HepG2 (cell line): ENCODE measurements around the gene ZNF740. TPM values are rescaled to one million over a fixed set of nuclear protein-coding genes. Genes with fewer than 3 reads are reported as not detected.
A peak's percentile ranks its signal among the peaks of the same experiment; 100 is the strongest.

Experiments
- AHR ChIP-seq: IDR thresholded peaks from 2 replicates; pipeline ENCODE4 v1.6.1; 2018; ENCODE audit warnings: missing genetic modification reagents, missing compliant biosample characterization
- ATF1 ChIP-seq: IDR thresholded peaks from 2 replicates; pipeline ENCODE4 v1.6.1; 2016; ENCODE audit warnings: mild to moderate bottlenecking, control low read depth
- ATM ChIP-seq: fragments of 450-650 bp; IDR thresholded peaks from 2 replicates; pipeline ENCODE4 v1.7.1; 2017; ENCODE audit warnings: mild to moderate bottlenecking, borderline replicate concordance
- CBX5 ChIP-seq: sonication (generic); formaldehyde crosslinking; IDR thresholded peaks from 2 replicates; pipeline ENCODE4 v1.4.0; 2020; ENCODE audit warnings: missing genetic modification reagents, borderline replicate concordance
- HOXA9 ChIP-seq: sonication (generic); formaldehyde crosslinking; IDR thresholded peaks from 2 replicates; pipeline ENCODE4 v1.8.1; 2022; ENCODE audit warnings: missing genetic modification reagents, mild to moderate bottlenecking, moderate library complexity, borderline replicate concordance
- MIER3 ChIP-seq: IDR thresholded peaks from 2 replicates; pipeline ENCODE4 v1.6.1; 2016; ENCODE audit warnings: missing compliant biosample characterization, borderline replicate concordance
- NONO ChIP-seq, 2 experiments: fragments of 450-650 bp in 1 of 2; sonication (generic) in 1 of 2; formaldehyde crosslinking in 1 of 2; IDR thresholded peaks in 1 of 2; conservative IDR thresholded peaks in 1 of 2; 2 replicates each; pipeline versions ENCODE4 v1.6.1 to v1.8.0; 2017 to 2022; ENCODE audit warnings: mild to moderate bottlenecking in 1 of 2, missing genetic modification reagents in 1 of 2, moderate library complexity in 1 of 2
- NR2F6 ChIP-seq, 2 experiments: IDR thresholded peaks; 2 replicates each; pipeline ENCODE4 v1.6.1; 2016; ENCODE audit warnings: antibody characterized with exemption in 1 of 2, mild to moderate bottlenecking in 1 of 2
- SIX4 ChIP-seq: sonication (generic); formaldehyde crosslinking; IDR thresholded peaks from 2 replicates; pipeline ENCODE4 v1.4.0; 2020; ENCODE audit warnings: missing genetic modification reagents
- TCF7L2 ChIP-seq: IDR thresholded peaks from 2 replicates; pipeline ENCODE4 v1.6.1; 2011; ENCODE audit warnings: mild to moderate bottlenecking, low read depth, low read length, moderate library complexity
- ZBTB3 ChIP-seq: sonication (generic); formaldehyde crosslinking; IDR thresholded peaks from 2 replicates; pipeline ENCODE4 v1.4.0; 2020; ENCODE audit warnings: low read depth, mild to moderate bottlenecking, moderate library complexity, missing genetic modification reagents, borderline replicate concordance
- ZBTB38 ChIP-seq: sonication (generic); formaldehyde crosslinking; IDR thresholded peaks from 2 replicates; pipeline ENCODE4 v1.5.1; 2020; ENCODE audit warnings: mild to moderate bottlenecking, missing genetic modification reagents
- ZKSCAN5 ChIP-seq: sonication (generic); formaldehyde crosslinking; IDR thresholded peaks from 2 replicates; pipeline ENCODE4 v1.5.1; 2020; ENCODE audit warnings: mild to moderate bottlenecking, missing genetic modification reagents
- ZNF143 ChIP-seq: sonication (generic); formaldehyde crosslinking; IDR thresholded peaks from 2 replicates; pipeline ENCODE4 v1.4.0; 2020; ENCODE audit warnings: missing genetic modification reagents
- ZNF207 ChIP-seq: fragments of 450-650 bp; IDR thresholded peaks from 2 replicates; pipeline ENCODE4 v1.6.1; 2016; ENCODE audit warnings: antibody characterized with exemption, borderline replicate concordance
- ZNF557 ChIP-seq: sonication (generic); formaldehyde crosslinking; IDR thresholded peaks from 2 replicates; pipeline ENCODE4 v1.4.0; 2020; ENCODE audit warnings: missing genetic modification reagents
- ZNF670 ChIP-seq: sonication (generic); formaldehyde crosslinking; IDR thresholded peaks from 2 replicates; pipeline ENCODE4 v1.8.0; 2022; ENCODE audit warnings: mild to moderate bottlenecking, missing genetic modification reagents, borderline replicate concordance
- ZNF879 ChIP-seq: sonication (generic); formaldehyde crosslinking; IDR thresholded peaks from 2 replicates; pipeline ENCODE4 v1.8.1; 2023; ENCODE audit warnings: missing genetic modification reagents
- polyA plus RNA-seq, 8 experiments: library from polyadenylated mRNA; depleted of rRNA in 3 of 8; stranded (reverse) in 7 of 8; unstranded in 1 of 8; fragments of >200 nt; fragmentation: Illumina TruSeq in 4 of 8; extraction: Trizol in 4 of 8; gene quantifications; 2 replicates each; pipeline versions ENCODE4 v1.2.1 to v1.2.3, GENCODE V29; 2011 to 2016; ENCODE audit warnings: low read depth in 4 of 8, missing spikeins in 1 of 8, mixed read lengths in 1 of 8; ENCODE audit not compliant: insufficient read depth in 1 of 8
- total RNA-seq, 5 experiments: library from RNA; depleted of rRNA; stranded (reverse); fragments of >200 nt; fragmentation: Illumina TruSeq; extraction: Trizol; gene quantifications; 2 replicates each; pipeline ENCODE4 v1.2.3, GENCODE V29; 2016; ENCODE audit warnings: low read depth in 1 of 5
- TF ChIP-seq, protein P1 (sequence below): sonication (generic); formaldehyde crosslinking; IDR thresholded peaks from 2 replicates; pipeline ENCODE4 v1.4.0; 2020; ENCODE audit warnings: low read depth, missing genetic modification reagents
- TF ChIP-seq, protein P2 (sequence below): sonication (generic); formaldehyde crosslinking; IDR thresholded peaks from 2 replicates; pipeline ENCODE4 v1.8.1; 2023; ENCODE audit warnings: mild to moderate bottlenecking, missing genetic modification reagents
- TF ChIP-seq, protein P3 (sequence below): sonication (generic); formaldehyde crosslinking; IDR thresholded peaks from 2 replicates; pipeline ENCODE4 v1.8.1; 2023; ENCODE audit warnings: mild to moderate bottlenecking, moderate library complexity, missing genetic modification reagents
- TF ChIP-seq, protein P4 (sequence below): sonication (generic); formaldehyde crosslinking; IDR thresholded peaks from 2 replicates; pipeline ENCODE4 v1.8.1; 2023; ENCODE audit warnings: mild to moderate bottlenecking, missing genetic modification reagents, borderline replicate concordance
- TF ChIP-seq, protein P5 (sequence below), 2 experiments: sonication (generic) in 1 of 2; formaldehyde crosslinking in 1 of 2; IDR thresholded peaks; 2 replicates each; pipeline versions ENCODE4 v1.4.0 to v1.6.1; 2018 to 2020; ENCODE audit warnings: missing genetic modification reagents in 2 of 2, borderline replicate concordance in 1 of 2, low read depth in 1 of 2, mild to moderate bottlenecking in 1 of 2, missing biosample characterization in 1 of 2

The ZNF740 gene
- total and polyA plus RNA-seq, 2 of the 13 experiments (the other 11 are each of a cell fraction or from before 2014, with no cell fraction given): 16.9 to 19.0 TPM

DNA sequence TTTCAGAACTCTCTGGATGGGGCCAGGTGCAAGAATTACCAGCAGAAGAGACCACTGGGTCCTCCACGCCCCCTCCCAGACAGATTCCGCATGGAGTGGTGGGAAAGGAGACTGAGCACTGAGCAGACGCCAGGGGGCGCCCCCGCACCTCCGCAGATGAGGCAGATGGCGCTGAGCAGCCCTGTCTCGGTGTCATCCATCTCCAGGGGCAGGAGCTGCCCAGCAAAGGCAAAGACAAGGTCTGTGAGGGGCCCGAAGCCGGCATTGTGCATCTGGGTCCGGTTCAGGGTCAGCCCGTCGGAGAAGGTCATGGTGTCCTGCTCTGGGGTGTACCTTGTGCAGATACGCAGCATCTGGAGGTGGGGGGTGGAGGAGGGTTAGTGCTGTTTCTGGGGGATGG, 32.8 kb downstream of the ZNF740 start (continued):
- TF ChIP-seq, protein P1, sequence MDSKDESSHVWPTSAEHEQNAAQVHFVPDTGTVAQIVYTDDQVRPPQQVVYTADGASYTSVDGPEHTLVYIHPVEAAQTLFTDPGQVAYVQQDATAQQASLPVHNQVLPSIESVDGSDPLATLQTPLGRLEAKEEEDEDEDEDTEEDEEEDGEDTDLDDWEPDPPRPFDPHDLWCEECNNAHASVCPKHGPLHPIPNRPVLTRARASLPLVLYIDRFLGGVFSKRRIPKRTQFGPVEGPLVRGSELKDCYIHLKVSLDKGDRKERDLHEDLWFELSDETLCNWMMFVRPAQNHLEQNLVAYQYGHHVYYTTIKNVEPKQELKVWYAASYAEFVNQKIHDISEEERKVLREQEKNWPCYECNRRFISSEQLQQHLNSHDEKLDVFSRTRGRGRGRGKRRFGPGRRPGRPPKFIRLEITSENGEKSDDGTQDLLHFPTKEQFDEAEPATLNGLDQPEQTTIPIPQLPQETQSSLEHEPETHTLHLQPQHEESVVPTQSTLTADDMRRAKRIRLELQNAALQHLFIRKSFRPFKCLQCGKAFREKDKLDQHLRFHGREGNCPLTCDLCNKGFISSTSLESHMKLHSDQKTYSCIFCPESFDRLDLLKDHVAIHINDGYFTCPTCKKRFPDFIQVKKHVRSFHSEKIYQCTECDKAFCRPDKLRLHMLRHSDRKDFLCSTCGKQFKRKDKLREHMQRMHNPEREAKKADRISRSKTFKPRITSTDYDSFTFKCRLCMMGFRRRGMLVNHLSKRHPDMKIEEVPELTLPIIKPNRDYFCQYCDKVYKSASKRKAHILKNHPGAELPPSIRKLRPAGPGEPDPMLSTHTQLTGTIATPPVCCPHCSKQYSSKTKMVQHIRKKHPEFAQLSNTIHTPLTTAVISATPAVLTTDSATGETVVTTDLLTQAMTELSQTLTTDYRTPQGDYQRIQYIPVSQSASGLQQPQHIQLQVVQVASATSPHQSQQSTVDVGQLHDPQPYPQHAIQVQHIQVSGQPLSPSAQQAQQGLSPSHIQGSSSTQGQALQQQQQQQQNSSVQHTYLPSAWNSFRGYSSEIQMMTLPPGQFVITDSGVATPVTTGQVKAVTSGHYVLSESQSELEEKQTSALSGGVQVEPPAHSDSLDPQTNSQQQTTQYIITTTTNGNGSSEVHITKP: no peak
- TF ChIP-seq MIER3 (CRISPR knock-in tag): no peak
- TF ChIP-seq, protein P2, sequence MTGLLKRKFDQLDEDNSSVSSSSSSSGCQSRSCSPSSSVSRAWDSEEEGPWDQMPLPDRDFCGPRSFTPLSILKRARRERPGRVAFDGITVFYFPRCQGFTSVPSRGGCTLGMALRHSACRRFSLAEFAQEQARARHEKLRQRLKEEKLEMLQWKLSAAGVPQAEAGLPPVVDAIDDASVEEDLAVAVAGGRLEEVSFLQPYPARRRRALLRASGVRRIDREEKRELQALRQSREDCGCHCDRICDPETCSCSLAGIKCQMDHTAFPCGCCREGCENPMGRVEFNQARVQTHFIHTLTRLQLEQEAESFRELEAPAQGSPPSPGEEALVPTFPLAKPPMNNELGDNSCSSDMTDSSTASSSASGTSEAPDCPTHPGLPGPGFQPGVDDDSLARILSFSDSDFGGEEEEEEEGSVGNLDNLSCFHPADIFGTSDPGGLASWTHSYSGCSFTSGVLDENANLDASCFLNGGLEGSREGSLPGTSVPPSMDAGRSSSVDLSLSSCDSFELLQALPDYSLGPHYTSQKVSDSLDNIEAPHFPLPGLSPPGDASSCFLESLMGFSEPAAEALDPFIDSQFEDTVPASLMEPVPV (CRISPR knock-in tag): no peak
- no peak for TF ChIP-seq ZNF143 (CRISPR knock-in tag)
- no peak for TF ChIP-seq NR2F6 (IDR thresholded peaks at IDR 0.05)
- TF ChIP-seq NR2F6 (CRISPR knock-in tag; IDR thresholded peaks at IDR 0.05): no peak
- no peak for TF ChIP-seq ATM
- TF ChIP-seq ZBTB3 (CRISPR knock-in tag): no peak
- no peak for TF ChIP-seq NONO (IDR thresholded peaks at IDR 0.05)
- TF ChIP-seq NONO (CRISPR knock-in tag; conservative IDR thresholded peaks at IDR 0.05): 0 out of 2 replicates have a peak, but pooled peaks have one; percentile 26
- no peak for TF ChIP-seq ZNF557 (CRISPR knock-in tag)
- no peak for TF ChIP-seq ZKSCAN5 (CRISPR knock-in tag)
- no peak for TF ChIP-seq ZNF207
- no peak for TF ChIP-seq ZNF879 (CRISPR knock-in tag)
- no peak for TF ChIP-seq ZNF670 (CRISPR knock-in tag)
- no peak for TF ChIP-seq CBX5
- TF ChIP-seq ATF1 (CRISPR knock-in tag): no peak
- TF ChIP-seq, protein P3, sequence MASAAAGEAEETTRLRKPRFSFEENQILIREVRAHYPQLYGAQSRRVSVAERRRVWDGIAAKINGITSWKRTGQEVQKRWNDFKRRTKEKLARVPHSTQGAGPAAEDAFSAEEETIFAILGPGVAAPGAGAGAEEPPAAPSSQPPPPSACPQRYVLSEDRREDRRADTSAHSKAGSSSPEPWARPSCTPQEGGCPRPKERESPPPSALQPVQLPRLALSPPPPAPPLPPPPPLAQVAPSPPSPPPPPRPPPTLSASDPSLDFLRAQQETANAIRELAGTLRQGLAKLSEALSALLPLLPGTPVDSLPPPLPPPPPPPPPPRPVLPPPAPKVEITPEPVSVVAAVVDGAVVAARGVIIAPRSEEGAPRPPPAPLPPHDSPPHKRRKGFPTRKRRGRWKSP (CRISPR knock-in tag): no peak
- TF ChIP-seq, protein P4, sequence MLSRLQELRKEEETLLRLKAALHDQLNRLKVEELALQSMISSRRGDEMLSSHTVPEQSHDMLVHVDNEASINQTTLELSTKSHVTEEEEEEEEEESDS: no peak
- no peak for TF ChIP-seq ZBTB38 (CRISPR knock-in tag)
- TF ChIP-seq TCF7L2: no peak
- TF ChIP-seq, protein P5, sequence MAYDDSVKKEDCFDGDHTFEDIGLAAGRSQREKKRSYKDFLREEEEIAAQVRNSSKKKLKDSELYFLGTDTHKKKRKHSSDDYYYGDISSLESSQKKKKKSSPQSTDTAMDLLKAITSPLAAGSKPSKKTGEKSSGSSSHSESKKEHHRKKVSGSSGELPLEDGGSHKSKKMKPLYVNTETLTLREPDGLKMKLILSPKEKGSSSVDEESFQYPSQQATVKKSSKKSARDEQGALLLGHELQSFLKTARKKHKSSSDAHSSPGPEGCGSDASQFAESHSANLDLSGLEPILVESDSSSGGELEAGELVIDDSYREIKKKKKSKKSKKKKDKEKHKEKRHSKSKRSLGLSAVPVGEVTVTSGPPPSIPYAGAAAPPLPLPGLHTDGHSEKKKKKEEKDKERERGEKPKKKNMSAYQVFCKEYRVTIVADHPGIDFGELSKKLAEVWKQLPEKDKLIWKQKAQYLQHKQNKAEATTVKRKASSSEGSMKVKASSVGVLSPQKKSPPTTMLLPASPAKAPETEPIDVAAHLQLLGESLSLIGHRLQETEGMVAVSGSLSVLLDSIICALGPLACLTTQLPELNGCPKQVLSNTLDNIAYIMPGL (CRISPR knock-in tag; IDR thresholded peaks at IDR 0.05; ENCODE audit: borderline replicate concordance in 1 of 2, low read depth in 1 of 2): peak; percentile 44 to 55; a peak in 1 of 4 replicates
- TF ChIP-seq SIX4: no peak
- no peak for TF ChIP-seq HOXA9 (CRISPR knock-in tag)
- 0 out of 2 replicates have a peak, but pooled peaks have one; percentile 20 for TF ChIP-seq AHR (CRISPR knock-in tag)
